Hepatocyte (in vitro differentiated cells): ENCODE data around the gene SNAP25. TPM values are rescaled to one million over a fixed set of nuclear protein-coding genes. Genes with fewer than 3 reads are reported as not detected.

Experiments used
- DNase-seq: peaks from one replicate; pipeline ENCODE4 v3.0.0-alpha.2; 2016; ENCODE audit warnings: low spot score
- H2AFZ ChIP-seq: fragments of 200-600 bp; sonication (generic); 2 replicates; pipeline ENCODE4 v1.6.0; 2016; ENCODE audit warnings: antibody characterized with exemption, mild to moderate bottlenecking
- H3K27ac ChIP-seq: fragments of 200-600 bp; sonication (generic); 2 replicates; pipeline ENCODE4 v1.5.1; 2016; ENCODE audit warnings: mild to moderate bottlenecking
- H3K27me3 ChIP-seq: fragments of 200-600 bp; sonication (generic); 2 replicates; pipeline ENCODE4 v1.6.1; 2016
- H3K36me3 ChIP-seq: fragments of 200-600 bp; sonication (generic); replicated peaks from 2 replicates; pipeline ENCODE4 v1.5.1; 2016; ENCODE audit warnings: low read depth; ENCODE audit not compliant: insufficient read depth
- H3K4me1 ChIP-seq: fragments of 200-600 bp; sonication (generic); 2 replicates; pipeline ENCODE4 v1.5.1; 2016; ENCODE audit warnings: mild to moderate bottlenecking, moderate library complexity; ENCODE audit not compliant: insufficient read depth
- H3K4me2 ChIP-seq: fragments of 200-600 bp; sonication (generic); 2 replicates; pipeline ENCODE4 v1.6.0; 2016
- H3K4me3 ChIP-seq: fragments of 200-600 bp; sonication (generic); 2 replicates; pipeline ENCODE4 v1.5.1; 2016; ENCODE audit warnings: mild to moderate bottlenecking
- H3K79me2 ChIP-seq: fragments of 200-600 bp; sonication (generic); 2 replicates; pipeline ENCODE4 v1.6.0; 2017; ENCODE audit warnings: mild to moderate bottlenecking
- H3K9me2 ChIP-seq: fragments of 200-600 bp; sonication (generic); replicated peaks from 2 replicates; pipeline ENCODE4 v1.6.0; 2017; ENCODE audit warnings: mild to moderate bottlenecking; ENCODE audit not compliant: insufficient read depth
- H3K9me3 ChIP-seq: fragments of 200-600 bp; sonication (generic); 2 replicates; pipeline ENCODE4 v1.5.1; 2016; ENCODE audit warnings: low read depth, mild to moderate bottlenecking
- H4K20me1 ChIP-seq: fragments of 200-600 bp; sonication (generic); 2 replicates; pipeline ENCODE4 v1.6.0; 2016; ENCODE audit warnings: mild to moderate bottlenecking; ENCODE audit not compliant: insufficient read depth, poor library complexity, severe bottlenecking
- EZH2 ChIP-seq: fragments of 200-600 bp; sonication (generic); IDR thresholded peaks from 2 replicates; pipeline ENCODE4 v1.6.1; 2016; ENCODE audit warnings: antibody characterized with exemption, mild to moderate bottlenecking, borderline replicate concordance
- EZH2phosphoT487 ChIP-seq: fragments of 200-600 bp; sonication (generic); IDR thresholded peaks from one replicate; pipeline ENCODE4 v1.6.1; 2018; ENCODE audit warnings: antibody characterized with exemption, mild to moderate bottlenecking, low read depth, moderate library complexity; ENCODE audit not compliant: unreplicated experiment, severe bottlenecking
- WGBS: methylation state at CpG from one replicate; pipeline ENCODE4 v1.1.6; 2016; ENCODE audit warnings: low lambda C conversion rate; ENCODE audit errors: missing lambda C conversion rate; 5-methylcytosine and 5-hydroxymethylcytosine counted together
- polyA plus RNA-seq: library from polyadenylated mRNA; unstranded; fragments of >200 nt; fragmentation: Nextera tagmentation; extraction: Ambion mirVana; gene quantifications from 2 replicates; pipeline ENCODE4 v1.2.1, GENCODE V29; 2016
- total RNA-seq: library from RNA; depleted of rRNA; stranded (reverse); fragments of >200 nt; gene quantifications from 2 replicates; pipeline ENCODE4 v1.2.3, GENCODE V29; 2014
- TF ChIP-seq, protein P1 (sequence below): fragments of 200-600 bp; sonication (generic); IDR thresholded peaks from 2 replicates; pipeline ENCODE4 v1.5.1; 2016; ENCODE audit warnings: antibody characterized with exemption, mild to moderate bottlenecking; ENCODE audit not compliant: poor library complexity

Gene SNAP25
- total and polyA plus RNA-seq, 2 experiments from 2014 or later, result 3.7 to 5.2 TPM

DNA sequence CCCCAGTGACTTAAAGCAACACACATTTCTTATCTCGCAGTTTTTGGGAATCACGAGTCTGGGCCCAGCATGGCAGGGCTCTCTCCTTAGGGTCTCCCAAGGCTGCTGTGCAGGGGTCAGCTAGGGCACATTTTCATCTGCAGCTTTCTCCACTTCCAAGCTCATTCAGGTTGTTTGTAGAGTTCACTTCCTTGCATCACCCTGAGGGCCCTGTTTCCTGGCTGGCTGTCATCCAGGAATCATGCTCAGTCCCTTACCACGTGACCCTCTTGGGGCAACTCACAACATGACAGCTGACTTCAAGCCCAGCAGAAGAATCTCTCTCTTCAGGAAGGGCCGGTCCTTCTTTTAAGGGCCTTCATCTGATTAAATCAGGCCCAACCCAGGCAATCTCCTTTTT, 21.3 kb downstream of the SNAP25 start:
- no peaks in the 10 kb centered on the region for H4K20me1 ChIP-seq
- H2AFZ ChIP-seq, result no peak overlapping the region
- H3K4me3 ChIP-seq, result no peak overlapping the region
- H3K27ac ChIP-seq, result no peak overlapping the region
- no peaks in the 10 kb centered on the region for H3K79me2 ChIP-seq
- no peaks in the 10 kb centered on the region for H3K4me1 ChIP-seq
- TF ChIP-seq EZH2phosphoT487 (no peak), EZH2 (no peak)
- TF ChIP-seq, protein P1, sequence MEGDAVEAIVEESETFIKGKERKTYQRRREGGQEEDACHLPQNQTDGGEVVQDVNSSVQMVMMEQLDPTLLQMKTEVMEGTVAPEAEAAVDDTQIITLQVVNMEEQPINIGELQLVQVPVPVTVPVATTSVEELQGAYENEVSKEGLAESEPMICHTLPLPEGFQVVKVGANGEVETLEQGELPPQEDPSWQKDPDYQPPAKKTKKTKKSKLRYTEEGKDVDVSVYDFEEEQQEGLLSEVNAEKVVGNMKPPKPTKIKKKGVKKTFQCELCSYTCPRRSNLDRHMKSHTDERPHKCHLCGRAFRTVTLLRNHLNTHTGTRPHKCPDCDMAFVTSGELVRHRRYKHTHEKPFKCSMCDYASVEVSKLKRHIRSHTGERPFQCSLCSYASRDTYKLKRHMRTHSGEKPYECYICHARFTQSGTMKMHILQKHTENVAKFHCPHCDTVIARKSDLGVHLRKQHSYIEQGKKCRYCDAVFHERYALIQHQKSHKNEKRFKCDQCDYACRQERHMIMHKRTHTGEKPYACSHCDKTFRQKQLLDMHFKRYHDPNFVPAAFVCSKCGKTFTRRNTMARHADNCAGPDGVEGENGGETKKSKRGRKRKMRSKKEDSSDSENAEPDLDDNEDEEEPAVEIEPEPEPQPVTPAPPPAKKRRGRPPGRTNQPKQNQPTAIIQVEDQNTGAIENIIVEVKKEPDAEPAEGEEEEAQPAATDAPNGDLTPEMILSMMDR, result no peak
- no peaks in the 10 kb centered on the region for H3K27me3 ChIP-seq
- peak; percentile 43 for DNase-seq
- no peaks in the 10 kb centered on the region for H3K9me2 ChIP-seq
- no peak overlapping the region for H3K4me2 ChIP-seq
- H3K9me3 ChIP-seq, result no peaks in the 10 kb centered on the region
- whole genome bisulfite sequencing, result 64% methylated on average over 4 of the region's 4 CpGs
- H3K36me3 ChIP-seq, result no peaks in the 10 kb centered on the region

DNA sequence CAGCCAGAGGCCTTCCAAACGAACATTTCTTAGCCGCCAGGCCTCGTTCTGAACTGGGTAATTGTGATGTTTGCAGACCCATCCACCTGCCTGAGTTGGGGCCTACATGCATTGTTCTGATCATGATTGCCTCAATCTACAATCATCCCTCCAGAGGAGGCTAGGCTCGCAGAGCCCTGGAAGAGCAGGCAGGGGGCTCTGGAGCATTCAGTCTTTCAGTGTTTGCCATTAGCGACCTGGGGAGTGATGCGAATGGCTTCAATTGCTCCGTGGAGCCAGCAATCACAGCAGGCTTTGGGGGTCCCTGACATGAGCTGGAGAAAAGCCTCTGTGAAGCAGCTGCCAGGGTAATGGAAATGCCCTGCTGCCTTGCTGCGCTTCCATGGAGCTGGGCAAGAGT, 22.0 kb downstream of the SNAP25 start:
- no peak overlapping the region for H3K4me3 ChIP-seq
- DNase-seq, result no peak
- no peaks in the 10 kb centered on the region for H4K20me1 ChIP-seq
- 77% methylated on average over 8 of the region's 8 CpGs for WGBS
- H3K4me1 ChIP-seq, result no peaks in the 10 kb centered on the region
- H2AFZ ChIP-seq, result no peak overlapping the region
- H3K27ac ChIP-seq, result no peak overlapping the region
- H3K27me3 ChIP-seq, result no peaks in the 10 kb centered on the region
- TF ChIP-seq EZH2 (no peak), EZH2phosphoT487 (no peak)
- TF ChIP-seq, protein P1, result no peak
- H3K36me3 ChIP-seq, result no peaks in the 10 kb centered on the region
- H3K9me3 ChIP-seq, result no peaks in the 10 kb centered on the region
- no peaks in the 10 kb centered on the region for H3K9me2 ChIP-seq
- no peaks in the 10 kb centered on the region for H3K79me2 ChIP-seq
- no peak overlapping the region for H3K4me2 ChIP-seq

DNA sequence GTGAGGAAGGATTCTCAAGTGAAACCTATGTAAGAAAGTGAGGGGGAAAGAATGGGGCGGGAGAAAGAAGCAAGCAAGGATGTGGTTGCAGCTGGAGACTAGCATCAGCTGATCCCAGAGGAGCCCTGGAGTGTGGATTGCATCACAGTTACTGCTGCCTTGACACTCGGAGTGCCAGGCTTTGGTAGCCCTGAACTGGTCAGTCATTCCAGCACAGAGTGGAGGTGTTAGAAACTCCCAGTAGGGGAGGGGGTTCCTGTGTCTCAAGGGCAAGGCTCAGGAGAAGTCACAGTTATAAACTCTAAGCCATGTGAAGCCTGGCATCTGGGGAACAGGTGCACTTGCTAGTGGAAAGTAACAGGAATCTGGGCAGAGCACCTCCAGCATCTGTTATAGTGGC, 23.5 kb downstream of the SNAP25 start:
- no peaks in the 10 kb centered on the region for H3K9me3 ChIP-seq
- no peak overlapping the region for H3K27ac ChIP-seq
- H3K79me2 ChIP-seq, result no peaks in the 10 kb centered on the region
- H3K4me3 ChIP-seq, result no peak overlapping the region
- no peaks in the 10 kb centered on the region for H3K4me1 ChIP-seq
- H3K4me2 ChIP-seq, result no peak overlapping the region
- no peak for DNase-seq
- 79% methylated on average over 2 of the region's 2 CpGs for WGBS
- TF ChIP-seq EZH2phosphoT487 (no peak), EZH2 (no peak)
- TF ChIP-seq, protein P1, result no peak
- no peaks in the 10 kb centered on the region for H3K9me2 ChIP-seq
- H3K36me3 ChIP-seq, result no peaks in the 10 kb centered on the region
- no peak overlapping the region for H2AFZ ChIP-seq
- no peaks in the 10 kb centered on the region for H4K20me1 ChIP-seq
- H3K27me3 ChIP-seq, result no peaks in the 10 kb centered on the region

DNA sequence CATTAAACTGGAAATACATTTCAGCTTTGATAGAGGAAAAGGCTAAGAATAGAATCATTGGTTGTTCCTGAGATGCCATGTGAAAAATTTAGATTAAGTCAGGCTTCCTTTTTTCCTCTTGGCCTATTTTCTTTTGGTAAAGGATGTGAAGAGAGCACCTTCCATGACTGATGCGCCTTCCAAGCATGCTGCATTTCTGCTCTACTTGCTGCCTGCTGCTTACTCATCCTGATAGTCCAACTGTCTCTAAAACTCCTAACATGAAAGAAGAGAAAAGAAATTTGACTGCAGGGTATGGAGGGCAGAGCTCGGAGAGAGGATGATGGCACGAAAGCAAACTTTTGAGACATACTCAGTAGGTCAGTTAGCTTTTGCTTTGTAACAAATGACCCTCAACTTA, 28.8 kb downstream of the SNAP25 start:
- WGBS, result 94% methylated on average over 3 of the region's 3 CpGs
- TF ChIP-seq, protein P1, result no peak
- no peak for TF ChIP-seq EZH2phosphoT487
- no peak for TF ChIP-seq EZH2
- H3K4me3 ChIP-seq, result no peak overlapping the region
- no peaks in the 10 kb centered on the region for H3K9me2 ChIP-seq
- H3K79me2 ChIP-seq, result no peaks in the 10 kb centered on the region
- no peaks in the 10 kb centered on the region for H3K4me1 ChIP-seq
- H3K9me3 ChIP-seq, result no peaks in the 10 kb centered on the region
- no peaks in the 10 kb centered on the region for H3K36me3 ChIP-seq
- no peak for DNase-seq
- H3K27ac ChIP-seq, result no peak overlapping the region
- H4K20me1 ChIP-seq, result no peaks in the 10 kb centered on the region
- H3K4me2 ChIP-seq, result no peak overlapping the region
- no peak overlapping the region for H2AFZ ChIP-seq
- H3K27me3 ChIP-seq, result no peaks in the 10 kb centered on the region
